GM19372 (cell line): ENCODE results near the gene GUCY1A2.
"Not testable (repeated sequence)": the region's sequence is repeated elsewhere in the genome, so short reads cannot be mapped to it uniquely, and the experiment has no call there.

Experiments
- ATAC-seq: cut with Tn5 transposase; IDR thresholded peaks from one replicate; pipeline ENCODE4 v1.9.1; 2021; ENCODE audit warnings: mild to moderate bottlenecking, low read depth, moderate library complexity; ENCODE audit not compliant: unreplicated experiment

GUCY1A2 gene

GRCh38 chr11:107018219-107018901 lies at the start of gene GUCY1A2:
Gene GUCY1A2, minus strand, starts transcription at chr11:107018476. Its CDS starts 421 bp downstream, at chr11:107018055.
- peak; percentile 48 for ATAC-seq

GRCh38 chr11:107054391-107054790 lies 36.1 kb upstream of the GUCY1A2 start:
- no peak for ATAC-seq

DNA sequence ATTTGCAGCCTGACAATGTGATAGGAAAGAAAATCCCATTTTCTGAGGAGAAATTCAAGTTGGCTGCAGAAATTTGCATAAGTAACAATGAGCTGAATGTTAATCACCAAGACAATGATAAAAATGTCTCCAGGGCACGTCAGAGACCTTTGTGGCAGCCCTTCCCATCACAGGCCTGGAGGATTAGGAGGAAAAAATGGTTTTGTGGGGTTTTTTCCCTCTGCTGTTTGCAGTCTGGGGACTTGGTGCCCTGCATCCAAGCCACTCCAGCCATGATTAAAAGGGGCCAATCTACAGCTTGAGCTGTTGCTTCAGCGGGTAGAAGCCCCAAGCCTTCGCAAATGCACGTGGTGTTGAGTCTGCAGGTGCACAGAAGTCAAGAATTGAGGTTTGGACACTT lies 33.1 kb upstream of the GUCY1A2 start:
- not testable (repeated sequence) for ATAC-seq

DNA sequence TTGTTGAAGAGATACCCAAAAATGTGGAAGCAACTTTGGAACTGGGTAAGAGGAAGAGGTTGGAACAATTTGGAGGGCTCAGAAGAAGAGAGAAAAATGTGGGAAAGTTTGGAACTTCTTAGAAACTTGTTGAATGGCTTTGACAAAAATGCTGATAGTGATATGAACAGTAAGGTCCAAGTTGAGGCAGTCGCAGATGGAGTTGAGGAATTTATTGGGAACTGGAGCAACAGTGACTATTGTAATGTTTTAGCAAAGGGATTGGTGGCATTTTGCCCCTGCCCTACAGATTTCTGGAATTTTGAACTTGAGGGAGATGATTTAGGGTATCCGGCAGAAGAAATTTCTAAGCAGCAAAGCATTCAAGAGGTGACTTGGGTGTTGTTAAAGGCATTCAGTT lies 32.6 kb upstream of the GUCY1A2 start:
- not testable (repeated sequence) for ATAC-seq

- ATAC-seq: no peak
Measured at GRCh38 chr11:107050121-107050520, 31.8 kb upstream of the GUCY1A2 start.

- ATAC-seq: no peak
Measured at GRCh38 chr11:107044503-107044902, 26.2 kb upstream of the GUCY1A2 start.

DNA sequence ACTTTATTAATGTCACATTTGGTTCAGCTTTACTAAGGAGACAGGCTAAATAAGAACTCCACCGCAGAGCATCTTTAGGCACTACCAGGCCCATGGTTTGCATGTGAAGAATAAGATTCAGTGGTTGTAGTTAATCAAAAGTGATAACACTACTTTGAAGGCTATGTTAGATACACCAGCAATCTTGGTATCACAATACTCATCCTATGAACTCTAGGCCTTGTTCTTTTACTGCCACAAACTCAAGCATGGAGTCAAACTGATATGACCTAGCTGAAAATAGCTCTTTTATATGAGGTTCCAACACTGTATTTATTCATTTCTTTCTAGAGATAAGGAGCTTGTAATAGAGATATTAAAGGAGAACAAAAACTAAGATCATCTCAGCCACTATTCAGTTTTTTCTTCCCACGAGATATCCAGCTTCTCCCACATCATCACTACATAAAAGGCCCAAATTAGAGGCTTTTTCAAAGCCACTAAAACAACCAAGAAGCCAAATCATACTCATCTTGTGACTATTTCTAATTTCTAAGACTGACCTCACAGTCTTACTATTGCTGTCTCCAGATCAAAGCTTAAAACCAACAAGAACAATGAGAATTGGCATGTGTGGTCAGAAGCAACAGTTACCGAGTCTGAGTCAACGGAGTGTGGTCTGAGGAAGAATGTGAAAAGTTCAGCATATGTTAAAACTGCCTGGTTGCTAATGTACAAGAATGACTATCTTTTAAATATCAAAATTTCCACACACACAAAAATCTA lies 25.1 kb upstream of the GUCY1A2 start:
- peak; percentile 66 for ATAC-seq

DNA sequence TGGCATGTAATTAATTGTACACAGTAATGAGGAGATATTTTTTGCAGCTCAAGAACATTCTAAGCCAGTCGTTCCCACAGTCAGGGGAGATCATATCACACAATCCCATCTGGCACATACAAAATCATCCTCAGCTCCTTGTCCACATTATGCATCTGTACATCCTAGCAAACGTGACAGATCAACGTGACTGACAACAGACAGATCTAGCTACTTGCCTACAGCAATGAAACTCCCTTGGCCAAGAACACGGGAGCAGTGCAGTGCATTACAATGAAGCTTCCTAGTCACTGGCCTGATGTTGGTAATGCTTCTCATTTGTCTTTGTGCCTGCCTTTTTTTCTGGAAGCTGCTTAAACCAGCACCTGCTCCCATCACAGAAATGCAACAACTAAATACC lies 24.5 kb upstream of the GUCY1A2 start:
- ATAC-seq: no peak

- ATAC-seq: peak; percentile 48
Measured at GRCh38 chr11:107041088-107041444, 22.8 kb upstream of the GUCY1A2 start.

DNA sequence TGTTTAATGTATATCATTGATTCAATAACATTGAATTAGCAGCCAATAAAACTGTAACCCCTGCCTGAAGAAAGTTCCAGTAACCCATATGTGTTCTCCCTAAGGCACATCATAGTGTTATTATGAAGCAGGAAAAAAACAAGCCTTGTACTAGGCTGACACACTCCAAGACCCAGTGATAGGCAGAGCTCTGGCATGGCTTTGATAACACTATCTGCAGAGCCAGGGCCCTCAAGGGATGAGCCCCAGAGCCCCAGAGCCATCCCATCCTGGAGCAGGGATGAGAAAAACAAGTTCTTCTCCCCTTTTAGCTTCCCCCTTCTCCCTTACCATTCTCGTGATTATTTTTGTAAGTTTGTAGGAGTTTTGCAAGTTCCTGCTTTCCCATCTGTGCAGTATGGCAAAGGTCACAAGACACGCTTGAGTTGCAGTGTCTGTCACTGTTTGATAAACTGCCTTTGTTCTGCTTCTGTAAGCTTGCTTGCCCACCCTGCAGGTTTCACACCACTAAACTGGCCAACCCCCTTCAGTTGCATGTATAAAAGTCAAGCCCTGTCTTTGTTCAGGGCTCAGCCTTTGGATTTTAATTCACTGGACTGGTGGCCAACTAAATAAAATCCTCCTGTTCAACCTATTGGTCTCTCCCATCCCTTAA lies 22.3 kb upstream of the GUCY1A2 start:
- no peak for ATAC-seq

GRCh38 chr11:107025673-107026072 lies 7.4 kb upstream of the GUCY1A2 start:
- ATAC-seq: no peak

DNA sequence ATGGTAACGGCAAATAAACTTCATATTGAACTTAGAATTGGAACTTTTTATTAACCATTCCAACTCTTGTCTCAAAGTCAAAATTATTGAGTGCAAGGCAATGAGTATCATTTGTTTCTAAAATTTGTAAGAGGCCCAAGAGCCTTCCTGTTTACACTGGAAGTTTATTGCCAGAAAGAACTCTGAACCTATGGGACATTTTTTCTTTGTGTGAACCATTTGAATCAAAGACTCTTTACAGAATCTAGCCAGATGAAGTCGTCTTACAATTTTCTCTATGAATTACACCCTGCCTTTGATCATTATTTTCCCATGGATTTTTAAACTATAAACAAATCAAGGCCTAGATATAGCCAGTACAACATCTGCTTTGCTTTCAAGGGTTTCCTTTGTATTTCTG lies 2.3 kb upstream of the GUCY1A2 start:
- no peak for ATAC-seq

DNA sequence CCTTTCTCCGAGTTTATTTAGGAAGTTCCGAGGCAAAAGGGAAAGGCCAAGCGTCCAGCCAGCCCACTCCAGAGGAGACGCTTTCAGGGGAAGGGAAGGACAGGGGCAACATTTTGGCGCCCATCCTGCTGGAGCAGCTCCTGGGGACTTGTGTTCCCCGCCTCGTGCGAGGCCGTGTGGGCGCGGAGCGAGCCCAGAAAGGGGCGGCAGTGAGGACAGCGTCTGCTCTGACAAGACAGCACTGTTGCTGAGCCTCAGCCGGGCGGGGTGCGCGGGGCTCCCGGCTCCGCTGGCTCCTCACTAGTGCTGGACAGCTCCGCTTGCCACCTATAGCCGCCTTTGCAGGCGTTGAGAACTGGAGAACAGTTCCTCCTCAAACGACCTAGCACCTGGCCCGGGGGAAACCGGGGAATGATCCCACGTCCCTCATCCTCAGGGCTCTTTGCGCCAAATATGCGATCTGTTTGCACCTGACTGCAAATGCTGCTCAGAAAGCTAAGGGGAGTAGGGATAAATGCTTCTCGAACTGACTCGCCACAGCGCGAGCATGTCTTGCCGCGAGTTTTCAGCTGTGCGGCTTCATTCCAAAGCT lies 722 bp upstream of the GUCY1A2 start:
- ATAC-seq: no peak

DNA sequence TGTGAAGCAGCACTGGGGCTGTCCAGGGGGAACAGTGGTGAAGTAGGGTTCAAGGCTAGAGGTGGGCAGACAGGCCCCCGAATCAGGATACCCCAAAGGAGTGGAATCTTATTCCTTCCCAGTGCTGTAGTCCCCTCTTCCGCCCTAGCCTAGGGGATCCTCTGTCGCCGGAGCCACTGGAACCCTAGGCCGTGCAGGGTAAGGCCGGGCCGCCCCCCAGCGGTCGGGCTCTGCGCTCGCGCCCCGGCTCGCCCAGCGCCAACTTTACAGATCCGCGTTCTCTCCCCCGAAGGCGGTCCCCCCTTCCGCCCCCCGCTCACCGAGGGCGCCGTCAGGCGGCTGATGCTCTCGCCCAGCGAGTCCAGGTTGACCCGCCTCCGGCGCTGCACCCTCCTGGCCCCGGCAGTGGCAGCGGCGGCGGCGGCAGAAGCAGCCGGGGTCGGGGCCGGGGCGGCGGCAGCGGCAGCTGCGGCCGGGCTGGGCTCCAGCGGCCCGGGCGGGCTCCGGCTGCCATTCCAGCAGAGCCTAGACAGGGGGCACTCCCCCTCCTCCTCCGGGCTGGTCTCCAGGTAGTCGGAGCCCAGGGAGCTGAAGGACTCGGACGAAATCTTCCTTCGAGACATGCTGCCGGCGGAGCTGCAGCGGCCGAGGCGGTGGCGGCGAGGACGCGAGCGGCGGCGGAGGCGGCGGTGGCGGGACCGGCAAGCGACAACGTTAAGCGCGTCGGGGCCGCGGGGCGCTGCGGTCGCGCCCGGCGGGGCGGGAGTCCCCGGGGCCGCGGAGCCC lies 650 bp downstream of the GUCY1A2 start:
- ATAC-seq: peak; percentile 64

DNA sequence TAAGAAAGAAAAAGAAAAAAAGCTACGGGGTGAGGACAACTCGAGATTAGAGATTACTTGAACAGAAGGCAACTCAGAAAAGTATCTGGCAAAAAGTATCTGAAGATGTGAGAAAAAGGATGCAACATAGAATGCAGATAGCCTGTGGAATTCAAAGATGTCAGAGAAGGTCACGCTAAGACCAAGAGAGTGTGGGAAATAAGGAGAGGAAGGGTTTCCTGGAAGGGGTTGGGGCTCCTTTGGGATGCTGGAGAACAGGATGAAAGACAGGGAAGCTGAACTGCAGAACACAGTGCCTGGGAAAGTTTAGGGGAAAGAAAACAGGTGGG lies 1.2 kb downstream of the GUCY1A2 start:
- ATAC-seq: no peak

DNA sequence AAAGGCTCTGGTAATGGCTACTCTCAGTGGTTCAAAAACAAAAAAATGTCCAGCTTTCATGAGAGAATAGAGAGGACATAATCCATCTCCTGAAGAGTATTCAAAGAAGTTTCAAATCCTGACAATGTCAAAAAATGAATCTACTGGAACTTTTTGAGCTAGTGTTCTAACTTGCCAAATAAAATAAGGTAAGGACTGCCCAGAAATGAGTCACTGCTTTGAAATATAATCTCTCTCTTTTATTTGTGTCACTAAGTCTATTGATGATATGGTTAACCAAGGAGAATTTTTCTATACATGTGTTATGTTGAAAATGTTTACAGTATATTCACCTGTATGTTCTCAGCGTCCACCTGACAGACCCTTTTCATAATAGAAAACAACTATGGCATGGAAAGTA lies 3.4 kb downstream of the GUCY1A2 start:
- no peak for ATAC-seq

GRCh38 chr11:107011977-107012376 lies 6.3 kb downstream of the GUCY1A2 start:
- ATAC-seq: no peak

DNA sequence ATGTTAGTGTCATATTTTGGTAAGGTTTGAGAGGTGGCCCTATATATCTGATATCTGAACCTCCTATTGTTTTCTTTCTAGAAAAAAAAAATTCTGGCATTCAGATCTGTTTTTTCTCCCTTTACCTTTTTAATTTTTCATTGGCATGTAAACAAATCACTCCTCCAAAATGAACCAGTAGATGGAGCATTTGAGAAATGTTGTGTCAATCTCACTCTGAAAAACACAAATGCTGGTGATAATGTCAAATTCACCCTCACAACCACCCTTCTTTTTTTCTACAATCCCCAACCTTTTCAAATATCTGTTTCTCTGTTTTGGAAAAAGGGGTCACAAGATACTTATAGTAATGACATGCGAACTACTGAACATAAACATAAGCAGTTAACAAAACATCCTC lies 9.1 kb downstream of the GUCY1A2 start:
- ATAC-seq: no peak

GRCh38 chr11:107006076-107006833 lies 12.0 kb downstream of the GUCY1A2 start:
- ATAC-seq: no peak

DNA sequence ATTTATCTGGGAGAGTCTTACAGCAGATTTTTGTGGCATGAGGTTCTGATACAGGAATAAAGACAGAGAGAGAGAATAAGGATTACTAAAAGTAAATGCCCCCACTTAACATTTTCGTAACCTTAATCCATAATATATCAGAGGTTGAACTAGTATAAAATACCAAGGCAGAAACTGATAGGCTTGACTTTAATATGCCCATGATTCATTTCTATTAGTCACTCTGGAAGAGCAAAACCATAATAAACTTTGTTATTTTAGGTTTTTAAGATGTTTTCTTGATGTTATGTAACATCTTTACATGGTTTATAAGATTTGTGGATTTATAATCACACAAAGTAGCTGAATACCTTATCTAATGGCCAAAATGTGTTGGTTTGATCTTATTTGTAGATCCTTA lies 19.1 kb downstream of the GUCY1A2 start:
- no peak for ATAC-seq
